ENCODE data around the gene FAM98B.

DNA sequence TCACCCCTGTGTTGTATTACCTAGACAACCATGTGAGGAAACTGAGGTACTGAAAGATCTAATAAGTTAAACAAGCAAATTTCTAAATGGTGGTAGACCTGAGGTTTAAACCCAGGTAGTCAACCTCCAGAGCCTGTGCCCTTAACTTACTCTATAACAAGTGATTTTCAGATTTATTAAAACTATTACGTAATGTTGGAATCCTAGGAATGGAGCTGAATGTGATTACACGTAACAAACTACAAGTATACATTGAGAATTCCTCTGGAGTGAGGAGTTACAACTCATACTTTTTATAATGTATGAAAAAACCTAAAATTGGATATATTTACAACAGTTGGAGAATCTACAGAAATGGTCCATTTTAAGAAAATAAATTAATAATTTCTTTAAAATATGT is 18.0 kb downstream of the FAM98B start:
- TF ChIP-seq, protein P1, sequence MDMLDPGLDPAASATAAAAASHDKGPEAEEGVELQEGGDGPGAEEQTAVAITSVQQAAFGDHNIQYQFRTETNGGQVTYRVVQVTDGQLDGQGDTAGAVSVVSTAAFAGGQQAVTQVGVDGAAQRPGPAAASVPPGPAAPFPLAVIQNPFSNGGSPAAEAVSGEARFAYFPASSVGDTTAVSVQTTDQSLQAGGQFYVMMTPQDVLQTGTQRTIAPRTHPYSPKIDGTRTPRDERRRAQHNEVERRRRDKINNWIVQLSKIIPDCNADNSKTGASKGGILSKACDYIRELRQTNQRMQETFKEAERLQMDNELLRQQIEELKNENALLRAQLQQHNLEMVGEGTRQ (IDR thresholded peaks at IDR 0.05; ENCODE audit: low read length), result no peak
- TF ChIP-seq BRCA1 (IDR thresholded peaks at IDR 0.05; ENCODE audit: low read depth, low read length) (no peak), POLR2A (IDR thresholded peaks at IDR 0.05; ENCODE audit: control extremely low read depth in 1 of 2, low read depth in 2 of 2, low read length in 2 of 2) (no peak), TCF12 (IDR thresholded peaks at IDR 0.05; ENCODE audit: low read depth, low read length) (no peak), SP1 (IDR thresholded peaks at IDR 0.05; ENCODE audit: low read depth, low read length) (no peak), SIN3A (conservative IDR thresholded peaks at IDR 0.05 in 1 of 2, IDR thresholded peaks at IDR 0.05 in 1 of 2; ENCODE audit: low read depth in 1 of 2, low read length in 2 of 2) (no peak), EZH2 (IDR thresholded peaks at IDR 0.05; ENCODE audit: low read depth, low read length, severe bottlenecking) (no peak), GABPA (IDR thresholded peaks at IDR 0.05; ENCODE audit: borderline replicate concordance, insufficient read depth, low read length) (no peak), TAF1 (IDR thresholded peaks at IDR 0.05; ENCODE audit: low read depth, low read length) (no peak), HDAC2 (IDR thresholded peaks at IDR 0.05; ENCODE audit: borderline replicate concordance in 1 of 2, low read depth in 2 of 2, low read length in 2 of 2) (no peak)
- TF ChIP-seq, protein P2, sequence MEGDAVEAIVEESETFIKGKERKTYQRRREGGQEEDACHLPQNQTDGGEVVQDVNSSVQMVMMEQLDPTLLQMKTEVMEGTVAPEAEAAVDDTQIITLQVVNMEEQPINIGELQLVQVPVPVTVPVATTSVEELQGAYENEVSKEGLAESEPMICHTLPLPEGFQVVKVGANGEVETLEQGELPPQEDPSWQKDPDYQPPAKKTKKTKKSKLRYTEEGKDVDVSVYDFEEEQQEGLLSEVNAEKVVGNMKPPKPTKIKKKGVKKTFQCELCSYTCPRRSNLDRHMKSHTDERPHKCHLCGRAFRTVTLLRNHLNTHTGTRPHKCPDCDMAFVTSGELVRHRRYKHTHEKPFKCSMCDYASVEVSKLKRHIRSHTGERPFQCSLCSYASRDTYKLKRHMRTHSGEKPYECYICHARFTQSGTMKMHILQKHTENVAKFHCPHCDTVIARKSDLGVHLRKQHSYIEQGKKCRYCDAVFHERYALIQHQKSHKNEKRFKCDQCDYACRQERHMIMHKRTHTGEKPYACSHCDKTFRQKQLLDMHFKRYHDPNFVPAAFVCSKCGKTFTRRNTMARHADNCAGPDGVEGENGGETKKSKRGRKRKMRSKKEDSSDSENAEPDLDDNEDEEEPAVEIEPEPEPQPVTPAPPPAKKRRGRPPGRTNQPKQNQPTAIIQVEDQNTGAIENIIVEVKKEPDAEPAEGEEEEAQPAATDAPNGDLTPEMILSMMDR (IDR thresholded peaks at IDR 0.05; ENCODE audit: control extremely low read depth in 1 of 3, insufficient read depth in 1 of 3, low read depth in 1 of 3, low read length in 3 of 3), result no peak
- TF ChIP-seq, protein P3, sequence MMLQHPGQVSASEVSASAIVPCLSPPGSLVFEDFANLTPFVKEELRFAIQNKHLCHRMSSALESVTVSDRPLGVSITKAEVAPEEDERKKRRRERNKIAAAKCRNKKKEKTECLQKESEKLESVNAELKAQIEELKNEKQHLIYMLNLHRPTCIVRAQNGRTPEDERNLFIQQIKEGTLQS (IDR thresholded peaks at IDR 0.05; ENCODE audit: insufficient read depth, low read depth, low read length), result no peak
